GM19035 (cell line): ENCODE measurements around the gene OAT.
"Not testable (repeated sequence)": the region's sequence is repeated elsewhere in the genome, so short reads cannot be mapped to it uniquely, and the experiment has no call there.

Experiments used
- ATAC-seq: cut with Tn5 transposase; IDR thresholded peaks from one replicate; pipeline ENCODE4 v1.9.1; 2021; ENCODE audit not compliant: unreplicated experiment

OAT gene

DNA sequence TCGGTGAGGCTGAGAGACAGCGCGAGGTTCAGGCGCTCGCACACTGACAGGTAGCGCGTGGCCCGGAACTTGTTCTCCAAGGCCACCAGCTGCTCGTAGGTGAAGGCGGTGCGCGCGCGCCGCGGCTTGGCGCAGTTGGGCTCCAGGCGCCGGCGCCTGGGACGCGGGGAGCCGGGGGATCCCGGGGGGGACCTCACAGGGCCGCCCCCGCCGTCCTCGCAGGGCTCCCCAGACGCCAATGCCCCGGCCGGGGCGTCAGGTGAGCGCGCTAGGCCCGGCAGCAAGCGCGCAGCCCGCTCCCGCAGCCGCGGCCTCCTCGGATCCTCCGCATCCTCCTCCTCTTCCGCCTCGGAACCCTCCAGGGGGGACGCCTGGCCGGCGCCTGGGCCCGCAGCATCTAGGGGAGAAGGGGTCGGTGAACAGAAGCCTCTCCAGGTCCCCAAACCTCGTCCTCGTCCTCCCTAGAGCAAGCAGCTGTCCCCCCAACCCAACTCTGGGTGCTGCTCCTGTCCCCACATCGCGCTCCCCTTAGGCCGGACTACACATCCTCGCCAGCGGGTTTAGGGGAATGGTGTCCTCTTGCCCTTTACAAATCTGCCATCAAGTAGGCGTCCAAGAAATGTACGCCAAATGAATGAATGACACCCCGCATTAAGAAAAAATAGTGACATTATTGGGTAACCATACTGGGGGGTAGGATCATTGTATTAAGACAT is 29.2 kb upstream of the OAT start:
- ATAC-seq, result no peak

DNA sequence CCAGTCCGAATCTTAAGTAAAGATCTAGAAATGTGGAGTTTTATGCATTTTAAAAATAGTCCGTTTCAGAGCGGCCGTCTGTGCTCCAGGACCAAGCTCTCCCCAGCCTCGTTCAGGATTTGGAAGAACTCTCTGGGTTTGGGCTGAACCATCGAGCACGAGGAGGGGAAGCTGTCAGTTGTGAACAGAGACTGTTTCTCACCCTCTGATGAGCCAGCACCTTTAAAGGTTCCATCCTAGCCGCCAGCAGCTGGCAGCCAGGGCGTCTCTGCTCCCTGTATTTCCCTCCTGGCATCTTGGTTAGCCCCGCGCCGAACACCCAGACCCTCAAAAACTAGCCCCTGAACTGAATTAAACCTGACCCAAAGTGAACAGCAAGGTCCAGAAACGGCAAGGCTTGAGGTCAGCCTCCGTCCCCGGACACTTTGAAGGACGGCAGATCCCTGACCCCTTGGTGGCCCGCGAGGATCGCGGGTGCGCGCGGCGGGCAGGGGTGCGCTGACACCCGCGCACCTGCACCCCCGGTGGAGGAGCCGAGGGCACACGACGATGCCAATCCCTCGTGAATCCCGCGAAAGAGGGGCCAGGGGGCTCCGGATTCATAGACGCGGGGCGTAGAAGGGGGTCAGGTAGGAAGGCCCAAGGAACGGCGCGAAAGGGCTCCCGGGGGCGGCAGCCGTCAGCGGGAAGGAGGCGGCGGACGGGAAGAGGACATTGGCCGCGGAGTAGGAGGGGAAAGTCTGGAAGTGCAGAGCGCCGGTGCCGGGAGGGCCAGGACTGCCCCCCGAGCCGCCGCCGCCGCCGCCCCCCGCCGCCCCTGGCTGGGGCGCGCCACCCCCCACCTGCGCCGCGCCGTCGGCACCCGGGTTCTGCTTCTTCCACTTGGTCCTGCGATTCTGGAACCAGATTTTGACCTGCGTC is 28.4 kb upstream of the OAT start:
- ATAC-seq, result no peak

DNA sequence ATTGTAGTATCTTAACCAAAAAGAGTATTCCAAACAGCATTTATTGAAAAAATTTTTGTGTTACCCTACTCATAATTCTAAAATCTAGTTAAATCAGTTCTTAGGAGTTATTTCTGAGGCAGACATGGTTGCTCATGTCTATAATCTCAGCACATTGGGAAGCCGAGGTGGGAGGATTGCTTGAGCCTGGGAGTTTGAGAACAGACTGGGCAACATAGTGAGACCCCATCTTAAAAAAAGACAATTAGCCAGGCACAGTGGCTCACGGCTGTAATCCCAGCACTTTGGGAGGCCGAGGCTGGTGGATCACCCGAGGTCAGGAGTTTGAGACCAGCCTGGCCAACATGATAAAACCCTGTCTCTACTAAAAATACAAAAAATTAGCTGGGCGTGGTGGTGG is 23.0 kb upstream of the OAT start:
- not testable (repeated sequence) for ATAC-seq

DNA sequence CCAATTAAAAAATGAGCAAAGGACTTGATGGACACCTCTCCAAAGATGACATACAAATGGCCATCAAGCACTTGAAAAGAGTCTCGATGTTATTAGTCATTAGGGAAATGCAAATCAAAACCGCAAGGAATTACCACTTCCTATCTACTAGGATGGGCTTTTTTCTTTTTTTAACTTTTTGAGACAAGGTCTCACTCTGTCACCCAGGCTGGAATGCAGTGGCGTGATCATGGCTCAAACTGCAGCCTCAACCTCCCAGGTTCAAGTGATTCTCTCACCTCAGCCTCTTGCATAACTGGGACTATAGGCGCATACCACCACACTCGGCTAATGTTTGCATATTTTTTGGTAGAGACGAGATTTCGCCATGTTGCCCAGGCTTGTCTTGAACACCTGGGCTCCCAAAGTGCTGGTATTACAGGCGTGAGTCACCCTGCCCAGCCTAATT is 17.5 kb upstream of the OAT start:
- peak; percentile 74 for ATAC-seq

DNA sequence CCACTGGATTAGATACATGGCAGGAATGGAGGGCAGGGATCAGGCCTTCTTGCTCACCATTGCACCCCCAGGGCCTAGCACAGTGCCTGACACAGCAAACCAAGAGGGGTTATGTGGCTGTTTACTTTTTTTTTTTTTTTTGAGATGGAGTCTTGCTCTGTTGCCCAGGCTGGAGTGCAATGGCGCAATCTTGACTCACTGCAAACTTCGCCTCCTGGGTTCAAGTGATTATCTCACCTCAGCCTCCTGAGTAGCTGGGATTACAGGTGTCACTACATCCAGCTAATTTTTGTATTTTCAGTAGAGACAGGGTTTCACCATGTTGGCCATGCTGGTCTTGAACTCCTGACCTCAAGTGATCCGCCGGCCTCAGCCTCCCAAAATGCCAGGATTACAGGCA is 17.0 kb upstream of the OAT start:
- not testable (repeated sequence) for ATAC-seq

DNA sequence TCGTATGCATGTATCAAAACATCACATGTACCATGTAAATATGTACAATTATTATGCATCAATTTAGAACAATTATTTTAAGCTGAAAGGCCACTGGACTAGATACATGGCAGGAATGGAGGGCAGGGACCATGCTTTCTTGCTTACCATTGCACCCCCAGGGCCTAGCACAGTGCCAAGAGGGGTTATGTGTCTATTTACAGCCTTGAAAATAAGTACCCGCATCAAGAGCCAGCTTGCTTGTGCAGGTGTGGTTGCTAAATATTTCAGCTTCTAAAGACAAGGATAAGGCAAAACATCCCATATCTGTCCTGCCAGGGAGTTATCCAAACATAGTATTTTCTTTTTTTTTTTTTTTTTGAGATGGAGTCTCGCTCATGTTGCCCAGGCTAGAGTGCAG is 14.7 kb upstream of the OAT start:
- no peak for ATAC-seq

DNA sequence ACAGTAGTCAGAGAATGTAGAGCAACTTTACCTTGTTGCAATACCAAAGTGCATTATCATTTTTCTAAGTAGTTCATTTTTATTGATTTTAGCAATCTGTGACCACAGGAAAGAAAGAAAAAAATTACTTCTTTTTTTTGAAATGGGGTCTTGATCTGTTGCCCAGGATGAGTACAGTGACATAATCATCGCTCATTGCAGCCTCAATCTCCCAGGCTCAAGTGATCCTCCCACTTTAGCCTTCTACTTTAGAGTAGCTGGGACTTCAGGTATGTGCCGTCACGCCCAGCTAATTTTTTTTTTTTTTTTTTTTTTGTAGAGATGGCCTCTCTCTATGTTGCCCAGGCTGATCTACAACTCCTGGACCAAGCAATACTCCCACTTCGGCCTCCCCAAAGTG is 11.4 kb upstream of the OAT start:
- no peak for ATAC-seq

DNA sequence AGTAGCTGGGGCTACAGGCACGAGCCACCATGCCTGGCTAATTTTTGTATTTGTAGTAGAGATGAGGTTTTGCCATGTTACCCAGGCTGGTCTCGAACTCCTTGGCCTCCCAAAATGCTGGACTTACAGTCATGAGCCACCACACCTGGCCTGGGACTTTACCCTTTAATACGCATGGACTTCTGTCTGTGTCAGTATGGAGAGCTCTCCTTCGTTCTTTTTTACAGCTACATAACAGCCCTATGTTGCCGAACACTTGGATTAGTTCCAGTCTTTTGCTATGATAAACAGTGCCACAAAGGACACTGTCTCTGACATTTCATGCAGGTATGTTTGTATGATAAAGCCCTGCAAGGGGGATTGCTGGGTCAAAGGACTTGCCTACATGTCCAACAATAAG is 10.9 kb upstream of the OAT start:
- ATAC-seq, result no peak

DNA sequence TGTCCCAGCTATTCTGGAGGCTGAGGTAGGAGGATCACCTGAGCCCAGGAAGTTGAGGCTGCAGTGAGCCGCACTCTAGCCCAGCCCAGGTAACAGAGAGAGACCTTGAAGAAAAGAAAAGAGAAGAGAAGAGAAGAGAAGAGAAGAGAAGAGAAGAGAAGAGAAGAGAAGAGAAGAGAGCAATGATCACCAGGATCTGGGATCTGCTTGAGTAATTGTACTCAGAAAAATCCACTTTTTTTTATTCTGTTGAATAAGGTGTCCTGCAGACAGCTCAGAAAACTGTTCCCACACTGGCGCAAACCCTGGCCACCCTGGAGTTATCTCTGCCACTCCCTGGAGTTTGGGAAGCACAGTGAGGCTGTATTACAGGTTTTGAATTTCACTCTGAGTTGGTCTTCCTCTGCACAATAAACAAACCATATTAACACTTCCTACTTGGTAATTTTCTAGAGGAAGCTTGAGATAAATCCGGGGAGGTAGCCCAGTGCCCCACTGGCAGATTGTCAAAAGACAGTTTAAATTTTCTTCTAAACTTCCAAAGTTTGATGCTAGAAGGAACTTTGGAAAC is 9.6 kb upstream of the OAT start:
- ATAC-seq, result no peak

DNA sequence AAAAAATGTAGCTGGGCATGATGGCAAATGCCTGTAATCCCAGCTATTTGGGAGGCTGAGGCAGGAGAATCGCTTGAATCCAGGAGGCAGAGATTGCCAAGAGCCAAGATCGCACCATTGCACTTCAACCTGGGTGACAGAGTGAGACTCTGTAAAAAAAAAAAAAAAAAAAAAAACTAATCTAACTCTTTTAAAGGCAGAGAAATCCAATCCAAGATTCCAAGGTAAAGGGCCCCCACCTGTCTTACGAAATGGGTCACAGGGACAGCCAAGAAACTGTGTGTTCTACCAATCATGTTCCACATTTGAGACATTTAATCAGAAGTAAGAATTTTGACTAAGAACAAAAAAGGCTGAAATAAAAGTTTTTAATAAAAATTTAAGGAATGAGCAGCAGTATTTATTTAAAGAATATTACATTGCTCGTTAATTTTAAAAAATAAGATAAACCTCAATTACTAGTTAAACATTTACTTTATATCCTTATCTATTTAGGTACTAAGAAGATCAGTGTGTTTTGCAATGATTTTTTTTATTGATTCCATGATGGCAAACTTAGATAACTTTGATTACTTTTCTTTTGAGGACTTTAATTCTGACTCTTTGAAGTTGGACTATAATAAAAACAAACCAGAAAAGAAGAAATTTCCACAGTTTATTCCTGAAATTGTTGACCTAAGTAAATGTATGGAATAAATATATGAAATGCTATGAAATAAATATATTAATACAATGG is 6.7 kb upstream of the OAT start:
- ATAC-seq, result no peak

DNA sequence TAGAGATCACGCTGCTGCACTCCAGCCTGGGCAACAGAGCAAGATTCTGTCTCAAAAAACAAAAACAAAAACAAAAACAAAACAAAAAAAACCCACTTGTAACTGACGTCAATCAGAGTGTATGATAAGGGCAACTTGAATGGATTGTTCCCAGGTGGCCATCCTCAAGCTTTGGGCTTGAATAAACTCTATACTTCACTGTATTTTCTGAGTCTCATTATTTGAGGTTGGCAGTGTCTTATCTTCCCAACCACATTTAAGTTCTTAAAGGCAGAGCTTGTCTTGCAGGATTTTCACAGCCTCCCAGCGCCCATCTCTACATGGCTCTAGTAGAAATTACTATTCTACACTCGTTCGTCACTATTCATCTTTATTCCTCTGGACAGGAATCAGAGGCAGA is 5.1 kb upstream of the OAT start:
- ATAC-seq, result no peak

DNA sequence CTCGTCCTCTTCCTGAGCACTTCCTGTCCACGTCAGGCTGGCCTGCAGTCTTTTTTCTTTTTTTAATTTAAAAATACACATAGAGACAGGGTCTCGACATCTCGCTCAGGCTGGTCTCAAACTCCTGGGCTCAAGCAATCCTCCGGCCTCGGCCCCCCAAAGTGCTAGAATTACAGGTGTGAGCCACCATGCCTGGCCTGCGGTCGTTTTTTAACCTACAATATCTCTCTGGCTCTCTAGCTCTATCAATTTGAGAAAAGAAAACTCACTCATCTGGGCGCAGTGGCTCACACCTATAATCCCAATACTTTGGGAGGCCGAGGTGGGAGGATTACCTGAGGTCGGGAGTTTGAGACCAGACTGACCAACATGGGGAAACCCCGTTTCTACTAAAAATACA is 4.0 kb upstream of the OAT start:
- ATAC-seq, result no peak

DNA sequence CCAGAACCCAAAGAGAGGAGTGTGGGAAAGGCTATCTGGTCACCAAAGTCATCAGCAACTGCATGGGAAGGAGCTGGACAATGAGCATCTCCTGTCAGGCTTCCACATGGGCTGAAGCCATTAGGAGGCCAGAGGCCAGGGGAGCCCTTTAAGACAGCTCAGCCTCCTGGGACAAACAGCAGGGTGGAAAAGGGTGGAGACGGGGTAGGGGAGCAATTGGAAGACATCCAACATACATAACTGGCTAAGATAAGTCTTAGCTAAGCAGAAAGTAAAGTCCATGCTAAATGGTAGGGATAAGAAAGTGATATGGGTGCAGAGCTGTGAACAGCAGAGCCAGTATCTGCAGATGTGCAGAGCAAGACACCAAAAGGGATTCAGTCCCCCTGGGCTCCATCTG is 1.5 kb upstream of the OAT start:
- no peak for ATAC-seq

DNA sequence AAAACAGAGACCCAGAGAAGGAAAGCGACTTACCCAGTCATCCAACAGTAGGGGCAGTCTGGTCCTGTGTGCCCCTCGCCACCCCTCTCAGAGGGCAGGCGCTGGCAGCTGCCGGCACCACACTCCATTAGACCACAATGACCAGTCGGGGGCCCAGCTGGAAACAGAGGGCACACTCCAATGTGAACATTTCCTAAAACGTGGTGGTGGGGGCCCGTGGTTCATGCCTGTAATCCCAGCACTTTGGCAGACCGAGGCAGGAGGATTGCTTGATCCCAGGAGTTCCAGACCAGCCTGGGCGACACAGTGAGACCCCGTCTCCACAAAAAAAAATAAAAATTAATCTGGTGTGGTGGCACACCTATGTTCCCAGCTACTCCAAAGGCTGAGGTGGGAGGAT is 912 bp upstream of the OAT start:
- ATAC-seq, result no peak

DNA sequence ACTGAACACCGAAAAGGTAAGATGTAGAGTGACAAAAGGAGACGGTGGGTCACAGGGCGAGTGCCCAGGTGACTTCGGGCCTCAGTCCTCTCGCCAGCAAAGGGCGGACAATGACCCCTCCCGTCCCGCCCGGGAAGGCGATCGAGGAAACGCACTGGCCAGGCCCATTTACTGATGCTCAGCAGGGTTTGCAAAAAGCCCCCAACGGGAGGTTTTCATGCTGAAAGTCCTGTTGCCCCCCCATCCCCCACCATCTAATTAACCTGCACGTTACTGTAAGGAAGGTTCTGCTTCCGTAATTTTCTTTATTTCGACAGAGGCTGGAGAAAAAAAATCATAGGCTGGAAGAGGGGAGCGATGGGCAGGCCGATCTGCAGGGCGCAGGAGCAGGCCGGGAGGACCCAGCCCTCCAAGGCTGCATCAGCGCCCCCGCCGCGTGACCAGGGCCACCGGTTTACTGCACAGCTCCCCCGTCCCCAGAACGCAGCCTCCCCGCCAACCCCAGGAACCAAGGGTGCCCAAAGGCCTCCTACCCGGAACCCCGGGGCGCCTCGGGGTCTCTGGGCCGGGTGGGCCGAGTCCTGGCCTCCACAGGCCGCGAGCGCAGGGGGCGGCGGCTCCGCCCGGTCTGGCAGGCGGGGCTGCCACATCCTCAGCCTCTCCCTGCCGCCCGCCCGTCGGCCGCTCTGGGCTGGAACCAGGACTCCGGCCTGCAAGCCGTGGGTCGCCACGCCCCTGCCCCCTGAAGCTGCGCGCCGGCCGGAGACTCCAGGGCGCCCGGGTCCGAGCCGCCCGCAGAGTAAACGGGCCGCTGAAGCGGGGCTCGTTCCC is 613 bp downstream of the OAT start:
- ATAC-seq, result peak; percentile 38

DNA sequence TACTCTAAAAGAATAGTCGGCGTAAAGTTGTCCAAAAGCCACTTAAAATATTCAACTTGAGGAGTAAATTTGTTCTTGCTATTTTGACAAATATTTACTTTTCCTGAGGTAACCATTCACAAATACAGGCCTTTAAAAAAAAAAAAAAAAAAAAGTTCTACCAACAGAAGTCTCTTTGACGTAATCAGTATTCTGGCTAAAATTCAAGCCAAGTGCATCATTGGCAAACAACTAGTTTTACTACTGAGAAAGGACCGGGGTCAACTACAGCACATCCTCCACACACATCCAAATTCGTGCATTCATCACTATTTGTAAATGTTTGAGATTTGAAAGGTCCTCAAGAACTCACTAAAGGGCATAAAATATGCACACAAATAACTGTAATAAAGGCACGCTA is 2.0 kb downstream of the OAT start:
- no peak for ATAC-seq

DNA sequence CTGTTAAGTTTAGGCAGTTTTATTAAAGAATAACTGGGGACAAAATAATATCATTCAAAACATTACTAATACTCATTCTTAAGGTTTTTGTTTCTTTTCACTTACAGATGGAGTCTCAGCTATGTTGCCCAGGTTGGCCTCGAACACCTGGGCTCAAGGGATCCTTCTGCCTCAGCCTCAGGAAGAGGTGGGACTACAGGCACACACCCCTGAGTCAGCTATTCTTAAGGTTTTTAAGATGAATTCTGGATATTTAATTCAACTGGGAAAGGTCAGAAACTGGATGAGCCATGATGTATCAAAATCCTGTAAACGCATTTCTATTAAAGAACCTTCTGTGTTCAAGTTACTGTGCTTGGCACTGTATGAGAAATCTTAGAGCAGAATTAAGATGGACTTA is 3.5 kb downstream of the OAT start:
- ATAC-seq, result no peak

DNA sequence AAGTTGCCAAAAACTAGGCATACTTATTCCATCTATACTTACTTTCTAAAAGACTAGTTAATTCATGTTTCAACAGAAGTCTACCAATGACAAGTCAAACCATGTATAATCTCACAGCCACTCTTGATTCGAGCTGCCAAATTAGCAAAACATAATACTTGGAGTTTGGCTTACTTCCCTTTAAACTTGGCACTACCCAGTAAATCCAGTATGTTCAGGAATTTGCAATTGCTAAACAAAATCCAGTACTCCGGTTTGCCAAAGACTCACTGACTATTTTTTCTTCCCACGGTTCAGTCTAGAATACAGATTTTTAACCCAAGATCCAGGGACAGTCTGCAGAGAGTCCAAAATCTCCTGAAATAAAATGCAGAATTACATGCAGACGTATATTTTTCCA is 4.6 kb downstream of the OAT start:
- ATAC-seq, result no peak

DNA sequence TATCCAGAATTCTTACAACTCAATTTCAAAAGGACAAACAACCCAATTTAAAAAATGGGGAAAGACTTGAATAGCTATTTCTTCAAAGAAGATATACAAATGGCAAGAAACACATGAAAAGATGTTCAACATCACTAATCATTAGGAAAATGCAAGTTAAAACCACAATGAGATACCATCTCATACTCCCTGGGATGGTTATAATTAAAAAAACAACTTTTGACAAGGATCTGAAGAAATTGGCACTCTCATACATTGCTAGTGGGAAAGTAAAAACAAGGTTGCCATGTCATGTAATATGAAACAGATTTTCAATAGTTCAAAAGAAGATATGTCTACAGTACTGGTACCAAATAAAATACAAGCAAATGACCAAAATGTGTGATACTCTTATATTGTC is 9.0 kb downstream of the OAT start:
- ATAC-seq, result no peak

DNA sequence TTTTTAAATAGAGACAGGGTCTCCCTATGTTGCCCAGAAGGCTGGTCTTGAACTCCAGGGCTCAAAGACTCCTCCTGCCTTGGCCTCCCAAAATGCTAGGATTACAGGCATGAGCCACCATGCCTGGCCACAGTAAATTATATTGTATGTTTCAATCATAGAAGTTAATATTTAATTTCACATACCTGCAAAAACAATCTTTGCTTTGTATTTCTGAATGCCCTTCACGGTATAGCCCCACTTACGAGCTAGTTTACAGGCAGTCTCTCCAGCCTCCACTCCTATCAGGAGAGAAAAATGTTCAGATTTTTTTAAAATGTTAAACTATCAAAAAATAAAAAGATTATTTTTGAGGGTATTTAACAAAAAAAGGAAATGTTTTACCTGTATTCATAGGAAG is 10.4 kb downstream of the OAT start:
- ATAC-seq, result no peak

DNA sequence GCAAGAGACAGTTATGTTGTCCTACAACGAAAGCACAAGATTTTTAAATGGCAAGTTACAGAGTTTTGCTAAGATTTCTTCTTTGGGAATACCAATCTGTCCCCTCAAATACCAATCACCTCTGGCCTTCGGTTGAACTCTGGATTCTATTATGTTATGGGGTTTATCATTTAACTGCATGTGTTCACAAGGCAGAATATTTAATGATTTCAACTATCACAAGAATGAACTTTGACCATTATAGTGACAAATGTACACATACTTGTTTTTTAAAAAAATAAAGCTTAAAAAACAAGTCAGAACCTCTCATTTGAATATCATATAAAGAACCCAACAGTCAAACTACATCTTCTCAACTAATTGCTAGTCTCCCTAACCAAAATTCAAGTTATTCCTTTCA is 11.3 kb downstream of the OAT start:
- no peak for ATAC-seq
